Esophagus squamous epithelium (tissue), 5 donors: ENCODE results near the gene EPHA4. TPM values are rescaled to one million over a fixed set of nuclear protein-coding genes. Genes with fewer than 3 reads are reported as not detected.

Source experiments
- DNase-seq: peaks from one replicate; lab custom pipeline; 2025; lab: John Stamatoyannopoulos, UW
- H3K27ac ChIP-seq, 4 donors: fragments of 200-600 bp; sonication (generic); one replicate each; pipeline ENCODE4 v1.5.1; 2016 to 2019; ENCODE audit warnings: mild to moderate bottlenecking in 1 of 4
- H3K27me3 ChIP-seq, 4 donors: fragments of 200-600 bp; sonication (generic); 1 replicate in 3 of 4; 2 replicates in 1 of 4; pipeline versions ENCODE4 v1.5.1 to v1.6.0; 2017 to 2021; ENCODE audit warnings: antibody characterized with exemption in 1 of 4
- H3K36me3 ChIP-seq, 3 donors: fragments of 200-600 bp; sonication (generic); one replicate each; pipeline ENCODE4 v1.5.1; 2016 to 2019
- H3K4me1 ChIP-seq, 3 donors: fragments of 200-600 bp; sonication (generic); one replicate each; pipeline ENCODE4 v1.5.1; 2017 to 2019
- H3K4me3 ChIP-seq, 4 donors: fragments of 200-600 bp; sonication (generic); 1 replicate in 3 of 4; 2 replicates in 1 of 4; pipeline ENCODE4 v1.5.1; 2016 to 2019; ENCODE audit warnings: mild to moderate bottlenecking in 2 of 4, moderate library complexity in 1 of 4
- H3K9me3 ChIP-seq, 3 donors: fragments of 200-600 bp; sonication (generic); one replicate each; pipeline ENCODE4 v1.5.1; 2016 to 2019
- POLR2A ChIP-seq, 4 donors: fragments of 450-650 bp; IDR thresholded peaks; one replicate each; pipeline ENCODE4 v1.6.1; 2017; ENCODE audit warnings: antibody characterized with exemption in 4 of 4, mild to moderate bottlenecking in 4 of 4, moderate library complexity in 3 of 4
- WGBS, 2 donors: methylation state at CpG; one replicate each; pipeline ENCODE4 v1.1.5; 2018; 5-methylcytosine and 5-hydroxymethylcytosine counted together
- intact Hi-C: fragments of 100-400 bp; cut with DNase I; formaldehyde crosslinking; loops from one replicate; pipeline ENCODE4 v1.15.0; 2022
- total RNA-seq, 4 donors: library from RNA; depleted of rRNA; stranded (reverse); fragments of >200 nt; gene quantifications; one replicate each; pipeline ENCODE4 v1.1.0, GENCODE V29; 2016
- TF ChIP-seq, protein P1 (sequence below), 6 experiments: fragments of 450-650 bp in 4 of 6; fragments of 200-600 bp in 2 of 6; sonication (generic) in 2 of 6; IDR thresholded peaks; one replicate each; pipeline ENCODE4 v1.5.1; 2016 to 2019; ENCODE audit warnings: antibody characterized with exemption in 6 of 6, mild to moderate bottlenecking in 4 of 6, moderate library complexity in 4 of 6
- donor health status: DM: yes; HTN: yes; CAD: no.

The EPHA4 gene
- total RNA-seq, 4 donors from 2014 or later, result 5.9 to 30.3 (median 25.2) TPM

DNA sequence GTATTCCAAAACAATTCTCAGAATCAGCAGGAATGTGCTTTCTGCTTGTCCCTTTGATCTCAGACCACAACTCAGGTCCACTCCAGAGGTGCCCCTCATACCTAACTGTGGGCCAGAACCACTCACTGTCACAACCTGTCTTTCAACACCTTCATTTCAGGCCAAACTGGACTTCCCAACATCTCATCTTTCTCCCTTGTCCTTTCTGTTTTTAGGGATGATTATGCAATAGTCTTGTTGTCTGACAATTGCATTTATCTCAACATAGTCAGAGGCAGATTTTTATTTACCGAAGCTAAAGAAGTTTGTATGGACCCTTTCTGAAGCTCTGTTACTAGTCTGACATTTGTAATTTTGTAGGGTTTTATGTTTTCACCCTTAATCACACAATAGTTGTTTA, 95.9 kb downstream of the EPHA4 start:
- no peak for DNase-seq
- Histone ChIP-seq H3K4me3 (no peak overlapping the region), H3K27me3 (no peaks in the 10 kb centered on the region), H3K9me3 (no peaks in the 10 kb centered on the region), H3K4me1 (peaks cover 0 to 13% (median 13%) of the 10 kb centered on the region in 3 donors), H3K27ac (no peak overlapping the region), H3K36me3 (no peaks in the 10 kb centered on the region)
- no peak for TF ChIP-seq POLR2A (IDR thresholded peaks at IDR 0.05)
- TF ChIP-seq, protein P1, sequence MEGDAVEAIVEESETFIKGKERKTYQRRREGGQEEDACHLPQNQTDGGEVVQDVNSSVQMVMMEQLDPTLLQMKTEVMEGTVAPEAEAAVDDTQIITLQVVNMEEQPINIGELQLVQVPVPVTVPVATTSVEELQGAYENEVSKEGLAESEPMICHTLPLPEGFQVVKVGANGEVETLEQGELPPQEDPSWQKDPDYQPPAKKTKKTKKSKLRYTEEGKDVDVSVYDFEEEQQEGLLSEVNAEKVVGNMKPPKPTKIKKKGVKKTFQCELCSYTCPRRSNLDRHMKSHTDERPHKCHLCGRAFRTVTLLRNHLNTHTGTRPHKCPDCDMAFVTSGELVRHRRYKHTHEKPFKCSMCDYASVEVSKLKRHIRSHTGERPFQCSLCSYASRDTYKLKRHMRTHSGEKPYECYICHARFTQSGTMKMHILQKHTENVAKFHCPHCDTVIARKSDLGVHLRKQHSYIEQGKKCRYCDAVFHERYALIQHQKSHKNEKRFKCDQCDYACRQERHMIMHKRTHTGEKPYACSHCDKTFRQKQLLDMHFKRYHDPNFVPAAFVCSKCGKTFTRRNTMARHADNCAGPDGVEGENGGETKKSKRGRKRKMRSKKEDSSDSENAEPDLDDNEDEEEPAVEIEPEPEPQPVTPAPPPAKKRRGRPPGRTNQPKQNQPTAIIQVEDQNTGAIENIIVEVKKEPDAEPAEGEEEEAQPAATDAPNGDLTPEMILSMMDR (IDR thresholded peaks at IDR 0.05), result no peak
- 86 to 89% methylated on average over 1 of the region's 1 CpG for WGBS, 2 donors
- intact Hi-C loops, result no loop called here

DNA sequence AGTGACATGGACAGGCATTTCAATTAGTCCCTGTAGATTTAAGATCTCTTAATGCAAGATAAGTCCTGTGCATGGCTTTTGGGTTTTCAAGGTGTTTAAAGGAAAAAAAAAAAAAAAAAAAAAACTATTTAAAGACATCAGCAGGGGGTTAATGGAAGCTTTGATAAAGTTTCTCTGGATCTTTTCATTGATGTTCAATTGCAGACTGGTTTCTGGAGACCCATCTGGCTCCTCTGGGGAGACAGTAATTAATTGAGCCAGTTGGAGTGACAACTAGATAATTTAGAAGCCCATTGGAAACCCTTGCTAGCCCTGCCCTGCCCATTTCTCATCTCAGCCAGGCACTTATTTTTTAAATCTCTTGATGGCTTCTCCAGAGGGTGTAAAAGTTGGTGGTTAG, 98.7 kb downstream of the EPHA4 start:
- no peak overlapping the region for H3K27ac ChIP-seq
- no peaks in the 10 kb centered on the region for H3K27me3 ChIP-seq
- no peak for TF ChIP-seq POLR2A (IDR thresholded peaks at IDR 0.05)
- TF ChIP-seq, protein P1 (IDR thresholded peaks at IDR 0.05), result no peak
- no peaks in the 10 kb centered on the region for H3K36me3 ChIP-seq
- no peak for DNase-seq
- peaks cover 0 to 11% (median 8%) of the 10 kb centered on the region in 3 donors for H3K4me1 ChIP-seq
- no peak overlapping the region for H3K4me3 ChIP-seq
- intact Hi-C loops, result no loop called here
- no peaks in the 10 kb centered on the region for H3K9me3 ChIP-seq

DNA sequence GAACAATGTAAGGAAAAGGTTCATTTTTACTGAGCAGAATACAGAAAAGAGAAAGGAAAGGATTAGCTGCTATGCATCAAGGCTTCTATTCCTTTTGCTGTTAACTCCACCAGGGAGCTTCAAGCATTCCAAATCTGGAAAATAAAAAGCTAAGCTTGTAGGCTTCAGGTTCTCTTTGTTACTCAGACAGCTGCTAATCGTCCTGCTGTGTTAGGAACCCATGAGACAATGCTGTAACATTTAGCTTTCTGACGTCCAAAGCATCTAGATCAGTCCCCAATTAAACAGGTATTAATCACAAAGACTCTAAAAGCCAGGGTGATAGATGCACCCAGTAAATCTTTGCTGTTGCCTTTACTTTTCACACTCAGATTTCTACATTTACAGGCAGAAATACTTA, 103.8 kb downstream of the EPHA4 start:
- Histone ChIP-seq H3K27ac (peak overlapping the region in 2 of 4 donors; percentile 10 to 15), H3K4me1 (peaks cover 0 to 12% (median 9%) of the 10 kb centered on the region in 3 donors), H3K9me3 (no peaks in the 10 kb centered on the region), H3K36me3 (no peaks in the 10 kb centered on the region), H3K4me3 (no peak overlapping the region), H3K27me3 (no peaks in the 10 kb centered on the region)
- TF ChIP-seq POLR2A (IDR thresholded peaks at IDR 0.05), result no peak
- TF ChIP-seq, protein P1 (IDR thresholded peaks at IDR 0.05), result no peak
- DNase-seq, result no peak
- WGBS, 2 donors, result 65 to 74% methylated on average over 2 of the region's 2 CpGs
- intact Hi-C loops, result no loop called here

DNA sequence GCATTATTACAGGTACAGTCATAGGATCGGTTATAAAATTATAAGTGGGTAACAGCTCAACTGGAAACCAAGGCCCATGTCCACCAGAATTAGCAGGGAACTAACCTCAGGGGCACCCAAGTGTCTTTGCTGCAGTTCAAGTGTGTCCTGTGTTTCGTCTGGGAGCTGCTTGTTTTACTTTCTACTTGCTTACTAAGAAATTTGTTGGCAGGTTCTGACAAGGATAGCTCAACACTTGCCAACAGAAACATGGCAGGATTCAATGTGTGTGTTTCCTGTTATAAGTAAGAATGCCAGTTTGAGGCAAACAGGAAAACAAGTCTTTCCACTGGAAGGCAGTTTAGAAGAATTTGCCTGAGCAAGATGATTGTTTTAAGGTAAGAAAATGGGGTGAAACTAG, 104.5 kb downstream of the EPHA4 start:
- H3K4me1 ChIP-seq, result peaks cover 0 to 12% (median 9%) of the 10 kb centered on the region in 3 donors

DNA sequence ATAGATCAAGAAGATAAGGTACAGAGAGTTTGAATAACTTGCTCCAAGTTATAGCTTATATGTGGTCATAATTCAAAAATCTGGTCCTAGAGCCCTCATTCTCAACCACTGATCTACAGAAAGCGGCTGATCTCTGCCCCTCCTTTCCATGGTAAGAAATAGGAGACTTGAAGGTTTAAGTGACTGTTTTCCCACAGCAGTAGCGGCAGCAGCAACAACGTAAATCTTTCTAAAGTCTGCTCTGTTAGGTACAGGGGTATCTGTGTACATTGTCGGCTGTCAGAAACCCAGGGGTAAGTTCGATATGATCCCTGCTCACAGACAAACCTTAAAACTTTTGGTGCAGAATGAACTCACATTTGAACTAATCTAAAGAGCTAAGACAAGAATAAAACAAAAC, 105.4 kb downstream of the EPHA4 start:
- H3K4me1 ChIP-seq, result peaks cover 0 to 12% (median 9%) of the 10 kb centered on the region in 3 donors
- DNase-seq, result no peak
- H3K27me3 ChIP-seq, result no peaks in the 10 kb centered on the region
- no peaks in the 10 kb centered on the region for H3K36me3 ChIP-seq
- no peak overlapping the region for H3K27ac ChIP-seq
- no peak overlapping the region for H3K4me3 ChIP-seq
- no peaks in the 10 kb centered on the region for H3K9me3 ChIP-seq
- TF ChIP-seq, protein P1 (IDR thresholded peaks at IDR 0.05), result no peak
- intact Hi-C loops, result no loop called here
- 94 to 97% methylated on average over 5 of the region's 5 CpGs for WGBS, 2 donors

More for the DNA sequence above, 104.5 kb downstream of the EPHA4 start:
- Histone ChIP-seq H3K9me3 (no peaks in the 10 kb centered on the region), H3K27ac (peak overlapping the region in 2 of 4 donors; percentile 7 to 19), H3K27me3 (no peaks in the 10 kb centered on the region), H3K4me3 (no peak overlapping the region), H3K36me3 (no peaks in the 10 kb centered on the region)
- WGBS, 2 donors, result 27 to 32% methylated on average over 2 of the region's 2 CpGs
- DNase-seq, result no peak
- intact Hi-C loops, result no loop called here
- TF ChIP-seq POLR2A (IDR thresholded peaks at IDR 0.05), result no peak
- TF ChIP-seq, protein P1 (IDR thresholded peaks at IDR 0.05), result no peak
